ENCODE results near the gene TAX1BP1.

The TAX1BP1 gene

DNA sequence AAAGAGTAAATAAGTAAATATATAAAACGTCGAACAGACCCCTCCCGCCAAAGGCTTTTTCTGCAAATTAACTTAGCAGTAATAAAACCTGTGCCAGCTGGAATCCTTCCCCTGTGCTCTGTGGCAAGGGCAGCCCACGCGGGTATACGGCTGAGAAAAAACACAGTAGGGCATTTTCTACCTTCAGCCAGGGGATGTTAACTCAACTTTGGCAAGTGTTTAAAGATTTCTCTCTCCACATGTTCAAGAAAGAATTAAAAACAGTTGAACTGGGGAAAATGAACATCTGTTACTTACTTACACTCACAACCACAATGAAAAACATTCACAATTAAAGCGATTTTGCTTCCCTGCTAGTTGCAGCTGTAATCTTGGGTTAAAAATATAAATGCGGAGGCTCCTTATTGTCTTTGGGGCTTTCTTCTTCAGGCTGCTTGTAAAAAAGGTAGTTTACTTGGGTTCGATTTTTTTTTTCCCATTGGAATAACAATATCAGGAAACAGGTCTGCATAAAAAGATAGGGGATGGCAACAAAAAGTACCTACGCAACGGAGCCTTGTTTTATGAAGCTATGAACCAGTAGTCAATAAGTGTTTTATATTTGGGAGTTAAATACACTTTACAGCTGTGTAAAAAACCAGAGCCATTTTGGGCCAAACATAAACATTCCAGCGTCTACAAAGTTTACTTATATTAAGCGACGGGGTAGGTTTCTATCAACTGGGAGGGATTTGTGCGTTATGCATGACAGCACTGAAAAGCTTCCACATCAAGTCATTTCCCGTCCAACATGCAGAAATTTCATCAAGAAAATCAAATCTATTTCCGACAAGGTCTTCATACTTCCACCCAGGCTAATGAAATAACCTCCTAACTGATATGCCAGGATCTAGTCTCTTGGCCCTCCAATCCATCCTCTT lies 132.7 kb downstream of the TAX1BP1 start:
- DNase-seq (ENCODE audit: low read depth), result no peak
- no peak overlapping the region for H3K4me3 ChIP-seq (ENCODE audit: low read depth, low read length)
- no peak for TF ChIP-seq CTCF (IDR thresholded peaks at IDR 0.05; ENCODE audit: insufficient read depth, low read depth, low read length, missing control alignments)

GRCh38 chr7:27873981-27874957 lies 134.3 kb downstream of the TAX1BP1 start:
- TF ChIP-seq CTCF (IDR thresholded peaks at IDR 0.05; ENCODE audit: insufficient read depth, low read depth, low read length, missing control alignments), result no peak
- no peak overlapping the region for H3K4me3 ChIP-seq (ENCODE audit: low read depth, low read length)
- no peak for DNase-seq (ENCODE audit: low read depth)

DNA sequence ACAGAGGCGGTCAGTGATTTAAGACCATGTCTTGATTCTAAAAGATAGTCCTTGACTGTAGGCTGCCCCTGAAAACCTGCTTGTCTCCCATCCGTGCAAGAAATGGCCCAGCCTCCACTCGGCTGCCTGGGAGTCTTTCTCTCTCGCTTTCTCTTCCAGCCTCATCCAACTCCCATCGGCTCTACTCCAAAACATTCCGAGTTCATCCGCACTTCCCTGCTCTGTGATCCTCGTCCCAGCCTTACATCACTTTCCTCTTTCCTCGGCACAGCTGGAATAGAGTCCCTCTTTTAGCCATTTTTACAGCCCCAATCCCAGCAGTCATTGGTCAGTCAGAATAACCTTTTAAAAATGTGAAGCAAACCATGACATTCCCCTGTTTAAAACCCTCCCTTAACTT lies 135.1 kb downstream of the TAX1BP1 start:
- no peak for TF ChIP-seq CTCF (IDR thresholded peaks at IDR 0.05; ENCODE audit: insufficient read depth, low read depth, low read length, missing control alignments)
- no peak overlapping the region for H3K4me3 ChIP-seq (ENCODE audit: low read depth, low read length)
- no peak for DNase-seq (ENCODE audit: low read depth)

DNA sequence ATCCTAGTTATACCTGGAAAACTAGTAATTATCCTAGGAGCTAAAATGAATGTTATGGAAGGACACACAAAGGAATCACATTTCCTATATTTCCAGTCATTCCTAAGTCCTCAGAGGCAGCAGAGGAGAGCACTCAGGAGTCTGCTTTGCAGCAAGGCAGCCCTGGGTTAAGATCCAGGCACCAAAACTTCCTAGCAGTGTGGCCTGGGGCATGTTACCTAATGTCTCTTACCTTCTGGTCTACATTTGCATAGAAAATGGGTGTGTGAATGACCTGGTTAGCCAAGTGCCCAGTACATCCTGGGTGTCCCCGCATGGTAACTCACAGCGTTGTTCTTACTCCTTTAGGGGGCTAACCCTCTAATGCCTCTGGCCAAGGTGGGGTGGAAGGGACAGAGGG lies 135.9 kb downstream of the TAX1BP1 start:
- H3K4me3 ChIP-seq (ENCODE audit: low read depth, low read length), result no peak overlapping the region
- no peak for TF ChIP-seq CTCF (IDR thresholded peaks at IDR 0.05; ENCODE audit: insufficient read depth, low read depth, low read length, missing control alignments)
- DNase-seq (ENCODE audit: low read depth), result no peak

GRCh38 chr7:27876756-27877155 lies 136.8 kb downstream of the TAX1BP1 start:
- DNase-seq (ENCODE audit: low read depth), result no peak
- no peak for TF ChIP-seq CTCF (IDR thresholded peaks at IDR 0.05; ENCODE audit: insufficient read depth, low read depth, low read length, missing control alignments)

More at GRCh38 chr7:27876756-27877155, 136.8 kb downstream of the TAX1BP1 start:
- no peak overlapping the region for H3K4me3 ChIP-seq (ENCODE audit: low read depth, low read length)
